Endothelial cell of umbilical vein (primary cell): Measurements from ENCODE around the gene NEK8. TPM values are rescaled to one million over a fixed set of nuclear protein-coding genes. Genes with fewer than 3 reads are reported as not detected.

Experiments used
- BruUV-seq: library from RNA; stranded (reverse); fragments of 400-500 nt; replicated peaks from 2 replicates; lab custom pipeline; 2021; lab: Mats Ljungman, UMichigan
- CTCF ChIA-PET: fragments of 300-600, 350-600 bp; sonication (Branson Sonifier 250); formaldehyde crosslinking; loops from one replicate; lab custom pipeline; 2021; ENCODE audit warnings: antibody characterized with exemption, inconsistent platforms; lab: Charles Lee
- POLR2A ChIA-PET: fragments of 300-600, 350-600 bp; sonication (Branson Sonifier 250); formaldehyde crosslinking; loops from one replicate; lab custom pipeline; 2021; ENCODE audit warnings: antibody characterized with exemption, inconsistent platforms; lab: Charles Lee
- DNase-seq: peaks from one replicate; pipeline ENCODE4 v3.0.0-alpha.2; 2011; ENCODE audit warnings: low read depth, low spot score
- FAIRE-seq: peaks from 2 replicates; lab custom pipeline; 2011; peaks lifted over from hg19 to GRCh38; lab: Jason Lieb, UNC
- H2AFZ ChIP-seq: 2 replicates; pipeline ENCODE4 v1.6.0; 2012; ENCODE audit warnings: low read depth, low read length, control low read depth, inconsistent platforms
- H3K27ac ChIP-seq: 2 replicates; pipeline ENCODE4 v1.5.1; 2011; ENCODE audit warnings: low read depth, mild to moderate bottlenecking, control low read depth, low read length, moderate library complexity; ENCODE audit not compliant: insufficient read depth
- H3K27me3 ChIP-seq, 2 experiments: 2 replicates each; pipeline versions ENCODE4 v1.6.0 to v1.6.1; 2011; ENCODE audit warnings: low read length in 2 of 2, mixed read lengths in 1 of 2; ENCODE audit not compliant: control insufficient read depth in 2 of 2, insufficient read depth in 2 of 2
- H3K36me3 ChIP-seq, 2 experiments: 2 replicates in 1 of 2; 3 replicates in 1 of 2; pipeline ENCODE4 v1.5.1; 2011; ENCODE audit warnings: low read length in 2 of 2, mild to moderate bottlenecking in 1 of 2, moderate library complexity in 1 of 2; ENCODE audit not compliant: control insufficient read depth in 2 of 2, insufficient read depth in 2 of 2; ENCODE audit errors: extremely low read depth in 1 of 2
- H3K4me1 ChIP-seq: 3 replicates; pipeline ENCODE4 v1.5.1; 2011; ENCODE audit warnings: mild to moderate bottlenecking, low read length; ENCODE audit not compliant: control insufficient read depth, insufficient read depth; ENCODE audit errors: extremely low read depth
- H3K4me2 ChIP-seq: 2 replicates; pipeline ENCODE4 v1.6.1; 2011; ENCODE audit warnings: low read length, control low read depth, mixed read lengths; ENCODE audit not compliant: insufficient read depth
- H3K4me3 ChIP-seq, 3 experiments: fragments of 200-600 bp in 1 of 3; sonication (generic), shearing (Covaris generic) in 1 of 3; replicated peaks in 1 of 3; 2 replicates each; pipeline ENCODE4 v1.5.1; 2011 to 2016; ENCODE audit warnings: control low read depth in 3 of 3, low read length in 3 of 3, mild to moderate bottlenecking in 2 of 3, inconsistent platforms in 1 of 3, low read depth in 1 of 3, moderate library complexity in 1 of 3; ENCODE audit not compliant: insufficient read depth in 1 of 3
- H3K79me2 ChIP-seq: 2 replicates; pipeline ENCODE4 v1.6.0; 2012; ENCODE audit warnings: low read length, inconsistent platforms; ENCODE audit not compliant: control insufficient read depth, insufficient read depth
- H3K9ac ChIP-seq: replicated peaks from 2 replicates; pipeline ENCODE3; 2011; ENCODE audit warnings: low read length, control low read depth; ENCODE audit not compliant: insufficient read depth; ENCODE audit errors: extremely low read depth
- H3K9me1 ChIP-seq: replicated peaks from 3 replicates; pipeline ENCODE4 v1.6.0; 2011; ENCODE audit warnings: mild to moderate bottlenecking, low read length; ENCODE audit not compliant: control insufficient read depth, insufficient read depth; ENCODE audit errors: extremely low read depth
- H3K9me3 ChIP-seq: replicated peaks from 2 replicates; pipeline ENCODE4 v1.5.1; 2012; ENCODE audit warnings: low read length, inconsistent platforms; ENCODE audit not compliant: control insufficient read depth, insufficient read depth
- H4K20me1 ChIP-seq: replicated peaks from 2 replicates; pipeline ENCODE3; 2011; ENCODE audit warnings: mild to moderate bottlenecking, low read length; ENCODE audit not compliant: control insufficient read depth, insufficient read depth; ENCODE audit errors: extremely low read depth
- CTCF ChIP-seq, 2 donors: IDR thresholded peaks; 1 replicate in 1 of 2; 2 replicates in 1 of 2; pipeline ENCODE4 v1.5.1; 2011; ENCODE audit warnings: low read length in 2 of 2, mild to moderate bottlenecking in 2 of 2, moderate library complexity in 2 of 2, control low read depth in 1 of 2, inconsistent platforms in 1 of 2, low read depth in 1 of 2; ENCODE audit not compliant: insufficient read depth in 1 of 2; ENCODE audit errors: extremely low read depth in 1 of 2
- EZH2 ChIP-seq: IDR thresholded peaks from 2 replicates; pipeline ENCODE4 v1.6.1; 2012; ENCODE audit warnings: borderline replicate concordance, low read depth, mild to moderate bottlenecking, moderate library complexity, low read length, inconsistent platforms; ENCODE audit not compliant: severe bottlenecking
- FOS ChIP-seq: IDR thresholded peaks from 2 replicates; pipeline ENCODE4 v1.6.1; 2011; ENCODE audit warnings: mild to moderate bottlenecking, low read length, moderate library complexity, borderline replicate concordance; ENCODE audit not compliant: insufficient read depth
- GATA2 ChIP-seq: IDR thresholded peaks from 2 replicates; pipeline ENCODE4 v1.7.0; 2011; ENCODE audit warnings: low read depth, mild to moderate bottlenecking, moderate library complexity, mixed read lengths, low read length; ENCODE audit not compliant: insufficient read length, insufficient read depth
- JUN ChIP-seq: IDR thresholded peaks from 2 replicates; pipeline ENCODE4 v1.6.1; 2011; ENCODE audit warnings: borderline replicate concordance, low read depth; ENCODE audit not compliant: insufficient read length, insufficient read depth
- MAX ChIP-seq: IDR thresholded peaks from 2 replicates; pipeline ENCODE4 v1.6.1; 2011; ENCODE audit not compliant: insufficient read depth, insufficient read length
- MYC ChIP-seq: IDR thresholded peaks from one replicate; pipeline ENCODE4 v1.6.1; 2011; ENCODE audit warnings: mild to moderate bottlenecking, low read depth, low read length
- POLR2A ChIP-seq: IDR thresholded peaks from 2 replicates; pipeline ENCODE4 v1.6.1; 2012; ENCODE audit warnings: low read depth, mild to moderate bottlenecking, control low read depth, low read length
- POLR2AphosphoS5 ChIP-seq: IDR thresholded peaks from 2 replicates; pipeline ENCODE4 v1.6.1; 2012; ENCODE audit warnings: low read depth, mild to moderate bottlenecking, control low read depth, low read length, moderate library complexity; ENCODE audit not compliant: insufficient read depth
- dilution Hi-C: fragments of 300-500 bp; cut with MboI; formaldehyde crosslinking; loops from one replicate; pipeline ENCODE4 v1.15.0; 2019; ENCODE audit warnings: low sequenced_read_pairs; ENCODE audit not compliant: extremely low pct_ligation_motif_present
- intact Hi-C: fragments of 100-400 bp; cut with micrococcal nuclease; formaldehyde crosslinking; loops from one replicate; pipeline ENCODE4 v1.10.0; 2022
- polyA plus RNA-seq, 4 experiments: library from polyadenylated mRNA; depleted of rRNA in 3 of 4; stranded (reverse) in 3 of 4; unstranded in 1 of 4; fragments of >200 nt; gene quantifications; 2 replicates each; pipeline versions ENCODE4 v1.2.1 to v1.2.3, GENCODE V29; 2011 to 2012; ENCODE audit warnings: missing spikeins in 1 of 4
- total RNA-seq: library from RNA; stranded (reverse); gene quantifications from 2 replicates; pipeline ENCODE4 v1.2.3, GENCODE V29; 2021

The NEK8 gene
- total and polyA plus RNA-seq, 2 donors (not counting 3 experiments of a cell fraction or from before 2014, with no cell fraction given): 3.1 to 3.2 TPM

- POLR2A ChIA-PET: interaction anchor here (0.7 to 4.7 kb wide), 2 partner anchors 14 to 22 kb away, joined by 3 to 45 read pairs; no protein-coding TSS in a partner anchor
Observed at GRCh38 chr17:28725166-28725659, 3.4 kb upstream of the NEK8 start.

GRCh38 chr17:28725660-28726225 is 2.8 kb upstream of the NEK8 start:
- dilution Hi-C loops (no loop called here), intact Hi-C loops (loop anchor here (1.0 to 2.0 kb wide), 3 partner anchors 167 to 191 kb away; partner anchors contain the start of gene DHRS13)
- H3K36me3 ChIP-seq: peaks cover 17 to 19% of the 10 kb centered on the region in 2 experiments
- peak overlapping the region; percentile 37 for H3K4me2 ChIP-seq
- H3K4me1 ChIP-seq: peaks cover 42% of the 10 kb centered on the region
- FAIRE-seq (peak; percentile 21), DNase-seq (peak; percentile 58)
- no peaks in the 10 kb centered on the region for H3K27me3 ChIP-seq
- ChIA-PET CTCF (interaction anchor here (1.4 to 13.7 kb wide), 17 partner anchors 14 to 391 kb away, joined by 4 to 602 read pairs (median 19); partner anchors contain the start of genes FAM222B, FLOT2, PHF12 and PROCA1), POLR2A (interaction anchor here (0.7 to 4.7 kb wide), 4 partner anchors 15 to 226 kb away, joined by 3 to 45 read pairs (median 7); no protein-coding TSS in a partner anchor)
- H4K20me1 ChIP-seq: no peaks in the 10 kb centered on the region
- H3K79me2 ChIP-seq: peaks cover 28% of the 10 kb centered on the region
- no peak overlapping the region for H2AFZ ChIP-seq
- peak overlapping the region in 2 of 3 experiments; percentile 32 to 41 for H3K4me3 ChIP-seq
- peak overlapping the region; percentile 14 for H3K9ac ChIP-seq
- no peaks in the 10 kb centered on the region for H3K9me1 ChIP-seq
- H3K9me3 ChIP-seq: no peaks in the 10 kb centered on the region
- no peak for TF ChIP-seq MYC
- no peak for TF ChIP-seq CTCF (IDR thresholded peaks at IDR 0.05; ENCODE audit: extremely low read depth in 1 of 2, insufficient read depth in 1 of 2, low read depth in 1 of 2, low read length in 2 of 2)
- peak; percentile 79 for TF ChIP-seq POLR2AphosphoS5
- TF ChIP-seq EZH2: no peak
- no peak for TF ChIP-seq FOS
- no peak for TF ChIP-seq MAX
- no peak for TF ChIP-seq JUN
- no peak for TF ChIP-seq GATA2
- peak; percentile 74 for TF ChIP-seq POLR2A
- BruUV-seq: no TSS peak
- H3K27ac ChIP-seq: peak overlapping the region; percentile 10

More at GRCh38 chr17:28725166-28725659, 3.4 kb upstream of the NEK8 start:
- peak overlapping the region in 1 of 3 experiments; percentile 32 for H3K4me3 ChIP-seq
- no peaks in the 10 kb centered on the region for H3K9me3 ChIP-seq
- H3K27me3 ChIP-seq: no peaks in the 10 kb centered on the region
- TF ChIP-seq MYC (no peak), POLR2A (peak; percentile 17), POLR2AphosphoS5 (peak; percentile 60)
- H3K9ac ChIP-seq: peak overlapping the region; percentile 14
- peaks cover 42% of the 10 kb centered on the region for H3K4me1 ChIP-seq
- H3K79me2 ChIP-seq: peaks cover 34% of the 10 kb centered on the region
- peaks cover 17 to 19% of the 10 kb centered on the region in 2 experiments for H3K36me3 ChIP-seq
- dilution Hi-C loops: no loop called here
- BruUV-seq: TSS peak; percentile 35
- intact Hi-C loops: no loop called here
- H3K9me1 ChIP-seq: no peaks in the 10 kb centered on the region
- peak overlapping the region; percentile 37 for H3K4me2 ChIP-seq
- FAIRE-seq (peak; percentile 71), DNase-seq (peak; percentile 38)
- H2AFZ ChIP-seq: no peak overlapping the region
- H4K20me1 ChIP-seq: no peaks in the 10 kb centered on the region
- CTCF ChIA-PET: interaction anchor here (2.3 to 13.7 kb wide), 4 partner anchors 13 to 391 kb away, joined by 21 to 602 read pairs (median 146); partner anchors contain the start of genes PHF12, PROCA1 and TRAF4
- no peak overlapping the region for H3K27ac ChIP-seq
